ACC112 (cell line): ENCODE data around the gene CYP19A1.
"Not testable (repeated sequence)": the region's sequence is repeated elsewhere in the genome, so short reads cannot be mapped to it uniquely, and the experiment has no call there.

Experiments
- H2AFZ ChIP-seq: fragments of 200-600 bp; sonication (generic); one replicate; pipeline ENCODE4 v1.6.0; 2017; ENCODE audit warnings: antibody characterized with exemption, low read length; ENCODE audit not compliant: unreplicated experiment
- H3K27ac ChIP-seq: fragments of 200-600 bp; sonication (generic); 2 replicates; pipeline ENCODE4 v1.5.1; 2014; ENCODE audit warnings: low read depth, mild to moderate bottlenecking, antibody characterized with exemption, low read length, moderate library complexity
- H3K27me3 ChIP-seq: fragments of 200-600 bp; sonication (generic); 2 replicates; pipeline ENCODE4 v1.6.1; 2014; ENCODE audit warnings: mild to moderate bottlenecking, antibody characterized with exemption, low read length, moderate library complexity, mixed read lengths; ENCODE audit not compliant: insufficient read depth
- H3K36me3 ChIP-seq: fragments of 200-600 bp; sonication (generic); 2 replicates; pipeline ENCODE4 v1.6.1; 2016; ENCODE audit warnings: mild to moderate bottlenecking, antibody characterized with exemption, low read length, moderate library complexity, mixed read lengths; ENCODE audit not compliant: insufficient read depth
- H3K4me1 ChIP-seq: fragments of 200-600 bp; sonication (generic); one replicate; pipeline ENCODE4 v1.6.1; 2016; ENCODE audit warnings: low read length, mixed read lengths; ENCODE audit not compliant: insufficient read depth, unreplicated experiment, control insufficient read depth
- H3K4me3 ChIP-seq: fragments of 200-600 bp; sonication (generic); 2 replicates; pipeline ENCODE4 v1.5.1; 2014; ENCODE audit warnings: mild to moderate bottlenecking, low read depth, low read length
- H3K79me2 ChIP-seq: fragments of 200-600 bp; sonication (generic); one replicate; pipeline ENCODE4 v1.6.0; 2016; ENCODE audit warnings: low read length; ENCODE audit not compliant: control insufficient read depth, unreplicated experiment, insufficient read depth

Gene CYP19A1

DNA sequence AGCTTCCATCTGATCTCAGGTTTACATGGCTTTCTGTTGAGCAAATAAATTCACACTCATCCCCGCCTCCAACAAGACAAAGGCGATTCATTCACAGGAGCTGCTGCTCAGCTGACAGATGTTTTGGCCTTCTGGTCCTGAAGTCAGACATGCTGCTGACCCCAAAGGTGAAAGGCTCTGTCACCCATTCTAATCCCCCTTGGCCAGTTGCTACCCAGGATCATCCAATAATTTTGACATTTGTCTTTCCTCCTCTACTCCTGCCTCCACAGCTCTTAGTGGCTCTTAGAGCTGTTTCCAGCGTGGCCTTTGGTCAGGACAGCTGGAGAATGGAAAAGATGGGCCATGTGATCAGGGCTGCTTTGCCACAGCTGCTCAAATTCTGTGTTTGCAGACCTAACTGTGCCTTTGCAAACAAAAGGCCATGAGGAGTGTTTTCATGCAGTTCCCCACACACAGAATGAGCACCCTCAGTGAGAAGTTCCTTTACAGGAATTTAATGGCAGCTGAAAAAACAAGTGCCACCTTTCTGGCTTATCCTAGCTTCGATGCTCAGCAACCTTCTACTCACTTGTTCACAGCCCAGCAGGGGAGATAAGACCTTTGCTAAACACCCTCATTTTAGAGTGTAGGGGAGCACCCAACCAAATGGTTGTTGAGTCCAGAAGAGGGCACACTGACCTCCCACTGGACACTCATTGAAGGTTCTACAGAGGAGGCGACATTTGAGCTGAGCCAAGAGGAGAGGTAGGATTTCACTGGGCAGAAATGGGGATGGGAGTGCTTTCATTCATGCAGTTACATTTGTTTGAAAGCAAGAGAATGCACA is 39.0 kb downstream of the CYP19A1 start:
- H3K27me3 ChIP-seq: no peaks in the 10 kb centered on the region
- no peaks in the 10 kb centered on the region for H3K4me1 ChIP-seq
- no peak overlapping the region for H3K4me3 ChIP-seq
- no peak overlapping the region for H2AFZ ChIP-seq
- H3K27ac ChIP-seq: no peak overlapping the region
- no peaks in the 10 kb centered on the region for H3K36me3 ChIP-seq
- no peaks in the 10 kb centered on the region for H3K79me2 ChIP-seq

DNA sequence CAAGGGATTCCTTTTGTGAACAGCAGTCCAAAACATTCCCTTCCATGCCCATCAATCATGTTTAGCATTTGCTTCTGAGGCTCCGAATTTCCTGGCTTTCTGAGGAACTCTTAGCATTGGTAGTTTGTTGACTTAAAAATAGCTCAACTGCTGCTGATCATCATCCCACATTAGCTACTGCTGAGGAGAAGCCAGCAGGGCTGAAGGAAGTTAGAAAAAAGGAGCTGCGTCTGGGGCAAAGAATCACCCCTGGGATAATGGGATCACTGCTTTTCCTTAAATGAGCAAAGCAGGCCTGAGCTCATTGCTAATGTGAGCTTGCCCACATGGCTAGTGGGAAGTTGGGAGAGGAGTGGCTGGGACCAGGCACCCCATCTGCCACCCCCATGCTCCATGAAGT is 39.8 kb downstream of the CYP19A1 start:
- no peaks in the 10 kb centered on the region for H3K27me3 ChIP-seq

DNA sequence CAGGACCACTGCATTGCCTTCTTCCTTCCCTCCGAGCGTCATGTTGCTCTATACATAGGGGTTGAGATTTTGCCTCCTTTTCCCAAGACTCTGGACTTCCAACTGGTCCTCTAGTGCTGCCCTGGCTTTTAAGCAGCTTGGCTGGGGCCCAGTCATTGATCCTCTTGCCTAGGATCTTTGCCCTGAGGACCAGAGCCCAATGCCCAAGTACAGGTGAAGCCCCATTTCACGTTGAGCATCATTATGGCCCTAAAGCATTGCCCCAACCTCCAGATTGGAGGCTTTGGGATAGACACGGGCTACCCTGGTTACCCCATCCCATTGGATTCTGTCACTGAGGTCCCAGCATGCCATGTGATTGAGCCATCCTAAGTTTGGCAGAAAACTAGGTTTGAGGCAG is 47.7 kb downstream of the CYP19A1 start:
- Histone ChIP-seq H3K4me1 (no peaks in the 10 kb centered on the region), H3K27ac (no peak overlapping the region), H3K79me2 (no peaks in the 10 kb centered on the region), H3K27me3 (peaks cover 4% of the 10 kb centered on the region; the same call in 1 of the 2 replicates), H3K4me3 (no peak overlapping the region), H2AFZ (no peak overlapping the region), H3K36me3 (no peaks in the 10 kb centered on the region)

More for the DNA sequence above, 39.8 kb downstream of the CYP19A1 start:
- H3K27ac ChIP-seq: no peak overlapping the region
- no peaks in the 10 kb centered on the region for H3K36me3 ChIP-seq
- no peaks in the 10 kb centered on the region for H3K4me1 ChIP-seq
- H3K79me2 ChIP-seq: no peaks in the 10 kb centered on the region
- no peak overlapping the region for H3K4me3 ChIP-seq
- H2AFZ ChIP-seq: no peak overlapping the region

DNA sequence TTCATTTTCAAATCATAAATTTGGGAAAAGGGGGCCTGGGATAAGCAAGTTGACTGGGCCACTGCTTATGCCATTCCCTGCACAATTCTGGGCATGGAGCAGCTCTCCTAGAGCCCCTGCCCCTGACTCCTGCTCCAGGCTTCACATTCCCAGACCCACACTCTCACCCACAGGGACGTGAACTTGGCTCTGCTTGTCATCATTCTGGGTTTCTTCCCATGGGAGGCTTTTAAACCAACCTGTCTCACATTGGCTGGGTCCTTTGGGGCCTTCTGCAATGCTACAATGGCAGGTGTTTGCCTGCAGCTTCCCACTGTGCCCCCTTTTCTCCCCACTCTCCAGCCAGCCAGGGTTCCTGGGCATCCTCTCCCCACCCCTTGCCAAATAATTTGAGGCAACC is 49.1 kb downstream of the CYP19A1 start:
- Histone ChIP-seq H3K4me1 (no peaks in the 10 kb centered on the region), H2AFZ (no peak overlapping the region), H3K4me3 (no peak overlapping the region), H3K27me3 (peaks cover 4% of the 10 kb centered on the region; the same call in 1 of the 2 replicates), H3K27ac (no peak overlapping the region), H3K36me3 (no peaks in the 10 kb centered on the region), H3K79me2 (no peaks in the 10 kb centered on the region)

DNA sequence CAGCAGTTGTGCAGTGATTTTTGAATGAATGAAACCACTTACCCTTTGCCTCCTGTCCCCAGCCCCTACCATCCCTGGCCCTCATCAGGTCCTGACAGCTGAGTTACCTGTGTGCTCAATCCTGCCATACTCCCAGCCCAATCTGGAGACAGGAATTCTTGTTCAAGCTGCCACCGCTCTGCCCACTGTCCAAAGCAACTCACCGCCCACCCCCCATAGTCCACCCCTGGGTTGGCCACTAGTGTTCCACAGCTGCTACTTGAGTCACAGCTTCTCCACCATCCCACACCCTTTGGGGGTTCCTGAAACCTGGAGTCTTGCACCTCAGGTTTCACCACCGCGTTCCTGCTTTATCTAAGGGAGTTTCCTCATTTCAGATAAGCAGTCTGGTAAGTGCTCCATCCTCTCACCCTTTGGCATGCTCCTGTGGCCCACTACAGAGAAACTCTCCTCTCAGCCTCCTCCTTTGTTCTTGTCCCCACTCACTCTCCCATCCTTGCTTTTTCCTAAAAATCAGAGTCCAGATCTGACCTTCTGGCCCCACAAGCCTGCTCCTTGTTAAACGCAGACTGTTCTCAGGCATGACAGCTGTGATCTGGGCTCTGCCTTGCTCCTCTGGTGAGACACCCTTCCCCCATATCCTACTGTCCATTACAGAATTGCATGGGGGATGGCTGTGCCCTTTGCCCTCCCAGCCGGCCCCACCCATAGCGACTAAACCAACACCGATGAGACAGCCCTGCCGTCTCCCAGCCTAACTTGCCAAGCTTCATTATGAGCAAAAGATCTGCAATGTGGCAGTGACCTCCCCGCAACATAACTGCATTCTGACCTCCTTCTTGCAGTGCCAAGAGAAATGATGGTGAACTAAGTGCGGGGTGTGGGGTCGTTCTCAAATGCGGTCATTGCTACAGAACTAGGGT is 50.0 kb downstream of the CYP19A1 start:
- Histone ChIP-seq H3K36me3 (no peaks in the 10 kb centered on the region), H2AFZ (no peak overlapping the region), H3K4me1 (no peaks in the 10 kb centered on the region), H3K79me2 (no peaks in the 10 kb centered on the region), H3K27me3 (peaks cover 4% of the 10 kb centered on the region; the same call in 1 of the 2 replicates), H3K27ac (no peak overlapping the region), H3K4me3 (no peak overlapping the region)

DNA sequence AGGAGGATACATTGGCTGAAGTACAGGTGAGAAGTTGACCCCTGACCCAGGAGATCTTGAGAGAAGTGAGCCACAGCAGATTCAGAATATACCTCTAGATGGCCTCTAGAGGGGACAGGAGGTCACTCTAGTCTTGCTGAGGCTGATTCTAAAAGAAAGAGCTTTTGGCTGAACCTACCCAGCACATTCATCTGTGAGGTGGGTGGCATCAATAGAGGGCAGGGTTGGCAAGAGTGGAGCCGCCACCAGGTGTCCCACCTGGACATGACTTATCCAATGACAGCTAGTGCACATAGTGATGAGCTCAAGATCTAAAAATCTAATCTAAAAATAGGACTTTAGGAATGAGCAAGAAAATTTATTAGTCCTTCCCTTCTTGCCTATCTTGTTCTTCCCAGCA is 51.6 kb downstream of the CYP19A1 start:
- Histone ChIP-seq H2AFZ (no peak overlapping the region), H3K4me3 (no peak overlapping the region), H3K4me1 (no peaks in the 10 kb centered on the region), H3K36me3 (no peaks in the 10 kb centered on the region), H3K27me3 (peaks cover 4% of the 10 kb centered on the region; the same call in 1 of the 2 replicates), H3K79me2 (no peaks in the 10 kb centered on the region), H3K27ac (no peak overlapping the region)

DNA sequence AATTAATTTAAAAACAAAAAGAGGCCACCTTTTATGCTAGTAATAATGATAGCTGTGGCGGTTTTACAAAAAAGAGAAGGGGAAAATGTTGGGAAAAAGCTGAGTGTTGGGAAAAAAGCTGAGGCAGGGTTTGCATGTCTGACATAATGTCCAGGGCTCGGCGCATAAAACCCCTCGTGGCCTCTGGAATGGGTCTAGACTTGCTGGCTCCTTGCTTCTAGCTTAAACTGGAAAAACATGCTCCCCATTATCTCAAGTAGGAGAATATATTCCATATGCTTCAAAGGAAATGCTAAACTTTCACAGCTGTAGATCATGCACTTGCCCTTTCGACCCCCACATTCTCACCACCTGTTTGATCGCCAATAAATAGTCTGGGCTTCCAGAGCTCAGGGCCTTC is 53.0 kb downstream of the CYP19A1 start:
- Histone ChIP-seq H3K27me3 (no peaks in the 10 kb centered on the region), H3K4me1 (no peaks in the 10 kb centered on the region), H3K27ac (no peak overlapping the region), H3K4me3 (no peak overlapping the region), H2AFZ (no peak overlapping the region), H3K79me2 (no peaks in the 10 kb centered on the region), H3K36me3 (no peaks in the 10 kb centered on the region)

DNA sequence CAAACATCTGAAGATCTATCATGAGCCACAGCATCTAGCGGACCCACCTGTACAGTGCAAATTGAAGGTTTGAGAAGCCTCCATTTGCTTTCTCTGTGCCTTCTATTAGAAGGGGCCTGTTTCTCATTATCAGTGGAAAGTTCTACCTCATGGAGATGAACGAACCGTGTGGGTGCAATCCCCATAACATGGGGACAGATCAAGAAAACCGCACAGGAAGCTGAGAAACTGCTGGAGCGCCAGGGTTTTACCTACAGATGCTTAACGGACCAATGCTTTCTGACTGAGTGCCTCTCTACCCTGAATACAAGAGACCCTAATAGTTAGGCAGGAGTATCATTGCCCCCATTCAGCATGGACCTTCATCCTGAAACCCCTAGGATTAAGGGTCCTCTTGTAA is 53.5 kb downstream of the CYP19A1 start:
- Histone ChIP-seq H2AFZ (no peak overlapping the region), H3K27ac (no peak overlapping the region), H3K4me3 (no peak overlapping the region), H3K27me3 (no peaks in the 10 kb centered on the region), H3K4me1 (no peaks in the 10 kb centered on the region), H3K36me3 (no peaks in the 10 kb centered on the region), H3K79me2 (no peaks in the 10 kb centered on the region)

DNA sequence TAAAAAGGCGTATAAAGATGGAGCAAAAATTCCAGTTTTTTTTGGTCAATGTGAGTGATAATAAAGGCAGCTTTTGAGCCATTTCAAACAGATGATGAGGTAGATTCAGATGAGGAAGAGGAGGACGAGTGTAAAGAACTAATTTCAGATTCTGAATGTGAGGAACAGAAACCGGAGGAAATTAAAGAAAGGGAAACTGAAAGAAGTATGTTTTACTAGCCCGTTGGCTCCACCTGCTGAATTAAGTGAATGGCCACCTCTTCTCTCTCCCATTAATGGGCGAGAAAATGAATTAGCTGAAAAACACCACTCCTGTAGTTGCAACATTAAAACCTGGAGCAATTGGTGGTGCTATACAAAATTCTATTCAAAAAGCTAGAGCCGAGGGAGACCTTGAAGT is 55.4 kb downstream of the CYP19A1 start:
- H3K27ac ChIP-seq: no peak overlapping the region
- H3K79me2 ChIP-seq: no peaks in the 10 kb centered on the region
- no peaks in the 10 kb centered on the region for H3K36me3 ChIP-seq
- no peak overlapping the region for H2AFZ ChIP-seq
- H3K4me3 ChIP-seq: no peak overlapping the region
- H3K4me1 ChIP-seq: no peaks in the 10 kb centered on the region
- peaks cover 6% of the 10 kb centered on the region for H3K27me3 ChIP-seq

DNA sequence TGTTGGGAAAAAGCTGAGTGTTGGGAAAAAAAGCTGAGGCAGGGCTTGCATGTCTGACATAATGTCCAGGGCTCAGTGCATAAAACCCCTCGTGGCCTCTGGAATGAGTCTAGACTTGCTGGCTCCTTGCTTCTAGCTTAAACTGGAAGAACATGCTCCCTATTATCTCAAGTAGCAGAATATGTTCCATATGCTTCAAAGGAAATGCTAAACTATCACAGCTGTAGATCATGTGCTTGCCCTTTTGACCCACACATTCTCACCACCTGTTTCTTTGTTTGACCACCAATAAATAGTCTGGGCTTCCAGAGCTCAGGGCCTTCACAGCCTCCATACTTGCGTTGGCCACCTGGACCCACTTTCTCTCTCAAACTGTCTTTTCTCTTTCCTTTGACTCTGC is 56.2 kb downstream of the CYP19A1 start:
- not testable (repeated sequence) for H2AFZ ChIP-seq, H3K36me3 ChIP-seq, H3K4me3 ChIP-seq, H3K27me3 ChIP-seq, H3K4me1 ChIP-seq, H3K79me2 ChIP-seq, H3K27ac ChIP-seq
